ENCODE data around the gene BRAT1. TPM values are rescaled to one million over a fixed set of nuclear protein-coding genes. Genes with fewer than 3 reads are reported as not detected.

The BRAT1 gene
- total RNA-seq, 1 donor from 2014 or later = 30.5 TPM

DNA sequence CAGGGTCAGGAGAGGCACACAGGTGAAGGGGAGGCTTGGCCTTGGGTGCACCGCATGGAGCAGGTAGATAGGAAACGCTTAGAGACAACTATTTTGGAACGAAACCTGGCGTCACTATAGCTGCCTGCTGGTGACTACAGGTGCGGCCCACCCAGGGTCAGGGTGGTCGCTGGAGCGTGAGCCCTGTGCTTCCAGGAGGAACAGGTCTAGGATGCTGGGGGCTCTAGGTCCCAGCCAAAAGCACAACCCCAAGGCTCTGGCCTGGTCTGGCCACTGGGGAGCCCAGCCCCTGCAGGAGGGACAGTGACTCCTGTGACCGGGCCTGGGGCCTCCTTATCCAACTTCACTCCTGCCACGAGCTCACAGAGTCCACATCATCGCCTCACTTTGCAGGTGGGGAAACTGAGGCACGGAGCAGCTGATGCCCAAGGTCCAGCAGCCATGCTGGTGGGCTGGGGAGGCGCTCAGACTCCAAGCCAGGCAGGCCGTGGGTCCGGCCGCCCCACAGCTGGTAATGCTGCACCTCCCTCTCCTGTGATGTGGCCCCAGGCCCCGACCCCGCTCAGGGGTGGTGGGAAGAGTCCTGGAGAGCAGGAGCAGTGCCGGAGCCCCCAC is 26.7 kb downstream of the BRAT1 start:
- Mint-ChIP-seq H3K36me3 (ENCODE audit: unreplicated experiment) (no peaks in the 10 kb centered on the region), H3K9me3 (ENCODE audit: unreplicated experiment) (peaks cover 3% of the 10 kb centered on the region), H3K27ac (ENCODE audit: unreplicated experiment) (no peak overlapping the region), H3K27me3 (ENCODE audit: unreplicated experiment) (peaks cover 11% of the 10 kb centered on the region), H3K4me3 (ENCODE audit: unreplicated experiment) (no peak overlapping the region), H3K4me1 (ENCODE audit: low read depth, unreplicated experiment) (peaks cover 2% of the 10 kb centered on the region)
- DNase-seq = peak; percentile 12
- TF ChIP-seq, protein P1, sequence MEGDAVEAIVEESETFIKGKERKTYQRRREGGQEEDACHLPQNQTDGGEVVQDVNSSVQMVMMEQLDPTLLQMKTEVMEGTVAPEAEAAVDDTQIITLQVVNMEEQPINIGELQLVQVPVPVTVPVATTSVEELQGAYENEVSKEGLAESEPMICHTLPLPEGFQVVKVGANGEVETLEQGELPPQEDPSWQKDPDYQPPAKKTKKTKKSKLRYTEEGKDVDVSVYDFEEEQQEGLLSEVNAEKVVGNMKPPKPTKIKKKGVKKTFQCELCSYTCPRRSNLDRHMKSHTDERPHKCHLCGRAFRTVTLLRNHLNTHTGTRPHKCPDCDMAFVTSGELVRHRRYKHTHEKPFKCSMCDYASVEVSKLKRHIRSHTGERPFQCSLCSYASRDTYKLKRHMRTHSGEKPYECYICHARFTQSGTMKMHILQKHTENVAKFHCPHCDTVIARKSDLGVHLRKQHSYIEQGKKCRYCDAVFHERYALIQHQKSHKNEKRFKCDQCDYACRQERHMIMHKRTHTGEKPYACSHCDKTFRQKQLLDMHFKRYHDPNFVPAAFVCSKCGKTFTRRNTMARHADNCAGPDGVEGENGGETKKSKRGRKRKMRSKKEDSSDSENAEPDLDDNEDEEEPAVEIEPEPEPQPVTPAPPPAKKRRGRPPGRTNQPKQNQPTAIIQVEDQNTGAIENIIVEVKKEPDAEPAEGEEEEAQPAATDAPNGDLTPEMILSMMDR (IDR thresholded peaks at IDR 0.05; ENCODE audit: partially characterized antibody, unreplicated experiment) = no peak

DNA sequence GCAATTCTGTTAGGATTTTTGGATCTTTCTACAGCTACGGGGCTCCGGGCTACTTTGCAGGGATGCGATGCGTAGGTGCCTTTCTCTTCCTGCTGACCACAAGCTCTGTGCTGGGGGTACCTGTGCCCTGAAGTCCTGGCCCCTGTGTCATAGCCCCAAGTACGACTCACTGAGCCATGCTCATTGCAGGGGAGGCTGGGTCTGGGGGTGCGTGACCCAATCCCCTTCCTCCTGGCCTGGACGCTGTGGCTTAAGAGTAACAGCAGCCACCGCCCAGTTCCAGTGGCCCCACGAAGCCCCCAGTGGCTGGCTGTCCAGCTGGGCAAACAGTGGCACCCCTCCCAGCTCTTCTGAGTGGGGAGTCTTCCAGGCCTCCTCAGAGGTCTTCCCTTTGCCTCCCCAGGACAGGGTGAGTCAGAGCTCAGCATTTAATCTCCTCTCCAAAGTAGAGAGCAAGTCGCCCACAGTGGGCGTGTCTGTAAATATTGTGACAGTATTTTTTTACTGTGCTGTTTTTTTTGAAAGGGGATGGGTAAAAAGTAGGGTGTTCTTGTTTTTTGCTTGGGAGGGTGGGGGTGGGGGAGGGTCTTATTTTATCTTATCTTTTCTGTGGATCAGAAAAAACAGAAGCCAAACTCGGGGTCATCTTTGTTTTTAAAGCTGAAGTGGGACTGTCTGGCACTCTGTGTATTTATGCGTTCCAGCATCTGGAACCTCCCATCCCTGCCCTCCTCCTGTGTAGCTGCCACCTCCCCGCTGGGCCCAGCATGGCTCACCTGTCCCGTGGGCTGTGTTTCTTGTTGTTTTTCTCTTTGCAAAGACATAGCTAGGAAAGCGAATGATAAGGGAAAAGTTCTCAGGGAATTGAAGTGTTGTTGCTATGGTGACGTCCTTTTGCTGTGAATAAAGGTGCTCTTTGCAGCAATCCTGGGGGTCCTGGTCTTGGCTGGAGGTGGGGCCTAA is 27.5 kb downstream of the BRAT1 start:
- TF ChIP-seq, protein P1 (IDR thresholded peaks at IDR 0.05; ENCODE audit: partially characterized antibody, unreplicated experiment) = no peak
- no peak overlapping the region for H3K4me3 Mint-ChIP-seq (ENCODE audit: unreplicated experiment)
- H3K36me3 Mint-ChIP-seq (ENCODE audit: unreplicated experiment) = no peaks in the 10 kb centered on the region
- H3K4me1 Mint-ChIP-seq (ENCODE audit: low read depth, unreplicated experiment) = peaks cover 5% of the 10 kb centered on the region
- peak; percentile 11 for DNase-seq
- H3K27ac Mint-ChIP-seq (ENCODE audit: unreplicated experiment) = no peak overlapping the region
- H3K9me3 Mint-ChIP-seq (ENCODE audit: unreplicated experiment) = peaks cover 2% of the 10 kb centered on the region
- H3K27me3 Mint-ChIP-seq (ENCODE audit: unreplicated experiment) = peaks cover 11% of the 10 kb centered on the region

DNA sequence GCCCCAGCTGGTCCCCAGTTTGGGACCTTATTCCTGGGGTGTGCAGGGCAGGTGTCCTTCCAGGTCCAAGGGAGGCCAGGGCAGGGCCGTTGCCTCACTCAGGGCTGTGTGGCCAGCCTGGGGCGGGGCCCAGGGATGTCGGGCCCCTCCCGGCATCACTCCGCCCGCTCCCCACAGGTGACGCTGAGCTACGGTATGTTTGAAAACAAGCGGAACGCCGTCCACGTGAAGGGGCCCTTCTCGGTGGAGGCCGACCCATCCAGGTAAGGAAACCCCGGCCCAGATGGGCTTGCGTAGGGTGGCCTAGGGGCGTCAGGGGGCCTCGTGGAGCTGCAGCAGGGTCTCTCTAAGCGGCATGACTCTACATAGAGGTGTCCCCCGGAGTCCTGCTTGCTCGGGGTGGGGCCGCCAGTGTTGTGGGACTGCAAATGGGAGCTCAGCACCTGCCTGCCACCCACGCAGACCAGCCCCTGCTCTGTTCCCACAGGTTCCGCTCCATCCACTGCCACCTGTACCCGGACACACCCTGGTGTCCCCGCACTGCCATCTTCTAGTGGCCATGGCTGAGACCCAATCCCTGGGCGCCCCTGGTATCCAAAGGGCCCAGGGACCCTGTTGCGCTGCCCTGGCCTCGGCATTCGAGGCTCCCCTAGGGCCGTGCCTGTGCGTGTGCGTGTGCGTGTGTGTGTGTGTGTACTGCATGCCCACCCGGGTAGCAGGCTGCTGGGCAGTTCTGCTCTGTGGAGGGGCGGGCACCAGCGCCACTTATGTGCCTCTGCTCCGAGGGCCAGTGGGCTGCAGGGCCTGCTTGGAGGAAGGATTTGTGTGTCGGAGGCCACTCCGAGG is 28.4 kb downstream of the BRAT1 start:
- no peaks in the 10 kb centered on the region for H3K9me3 Mint-ChIP-seq (ENCODE audit: unreplicated experiment)
- H3K4me1 Mint-ChIP-seq (ENCODE audit: low read depth, unreplicated experiment) = peaks cover 6% of the 10 kb centered on the region
- peaks cover 11% of the 10 kb centered on the region for H3K27me3 Mint-ChIP-seq (ENCODE audit: unreplicated experiment)
- DNase-seq = no peak
- TF ChIP-seq, protein P1 (IDR thresholded peaks at IDR 0.05; ENCODE audit: partially characterized antibody, unreplicated experiment) = no peak
- no peaks in the 10 kb centered on the region for H3K36me3 Mint-ChIP-seq (ENCODE audit: unreplicated experiment)
- H3K27ac Mint-ChIP-seq (ENCODE audit: unreplicated experiment) = no peak overlapping the region
- H3K4me3 Mint-ChIP-seq (ENCODE audit: unreplicated experiment) = peak overlapping the region; percentile 46

DNA sequence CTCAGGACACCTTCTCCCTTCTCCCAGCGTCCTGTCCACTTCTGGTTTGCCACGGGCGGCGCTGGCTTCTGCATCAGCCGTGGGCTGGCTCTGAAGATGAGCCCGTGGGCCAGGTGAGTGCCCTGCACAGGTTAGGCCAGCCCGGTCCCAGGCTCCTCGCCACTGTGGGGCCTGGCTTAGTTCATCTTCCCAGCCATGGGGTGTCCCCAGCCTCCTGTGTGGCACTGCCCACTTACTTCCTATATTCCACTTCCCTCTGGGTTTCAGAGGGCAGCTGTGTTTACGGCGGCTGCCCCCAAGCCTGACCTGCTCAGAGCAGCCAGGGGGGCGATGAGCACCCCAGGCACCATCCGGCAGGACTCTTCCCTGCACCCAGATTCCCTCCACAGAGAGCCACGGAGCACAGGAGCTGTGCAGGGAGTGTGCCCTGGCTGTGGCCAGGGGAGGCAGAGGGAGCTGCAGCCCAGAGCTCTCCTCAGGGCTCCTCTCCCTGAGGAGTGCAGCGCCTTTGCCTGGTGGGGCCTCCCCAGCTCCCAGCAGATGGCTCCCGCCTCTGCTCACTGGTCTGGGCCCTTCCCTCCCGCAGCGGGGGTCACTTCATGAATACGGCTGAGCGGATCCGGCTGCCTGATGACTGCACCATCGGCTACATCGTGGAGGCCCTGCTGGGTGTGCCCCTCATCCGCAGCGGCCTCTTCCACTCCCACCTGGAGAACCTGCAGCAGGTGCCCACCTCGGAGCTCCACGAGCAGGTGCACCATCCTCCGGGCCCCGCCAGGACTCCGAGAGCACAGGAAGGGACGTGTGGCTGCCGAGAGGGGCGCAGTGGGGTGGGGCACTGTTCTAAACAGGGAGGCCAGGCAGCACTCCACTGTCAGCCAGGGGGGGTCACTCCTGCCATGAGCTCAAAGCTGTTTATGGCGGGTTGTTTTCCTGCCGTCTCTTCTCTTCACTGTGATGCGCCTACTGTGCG is 29.4 kb downstream of the BRAT1 start:
- Mint-ChIP-seq H3K9me3 (ENCODE audit: unreplicated experiment) (no peaks in the 10 kb centered on the region), H3K4me3 (ENCODE audit: unreplicated experiment) (peak overlapping the region; percentile 46), H3K4me1 (ENCODE audit: low read depth, unreplicated experiment) (peaks cover 9% of the 10 kb centered on the region), H3K36me3 (ENCODE audit: unreplicated experiment) (no peaks in the 10 kb centered on the region), H3K27me3 (ENCODE audit: unreplicated experiment) (peaks cover 6% of the 10 kb centered on the region), H3K27ac (ENCODE audit: unreplicated experiment) (no peak overlapping the region)
- no peak for DNase-seq
- TF ChIP-seq, protein P1 (IDR thresholded peaks at IDR 0.05; ENCODE audit: partially characterized antibody, unreplicated experiment) = no peak
